HL-60 (cell line): ENCODE results near the gene PSMB10.

Source experiments
- DNase-seq, 2 experiments: peaks; one replicate each; pipeline ENCODE4 v3.0.0-alpha.2; 2010 to 2020; ENCODE audit warnings: low read depth in 1 of 2, low spot score in 1 of 2
- H3K27ac ChIP-seq: fragments of 250-450 bp; sonication (Bioruptor Pico); replicated peaks from 2 replicates; pipeline ENCODE4 v1.5.1; 2020; ENCODE audit warnings: mild to moderate bottlenecking, moderate library complexity
- H3K27me3 ChIP-seq: fragments of 250-450 bp; sonication (Bioruptor Pico); 2 replicates; pipeline ENCODE4 v1.5.1; 2021; ENCODE audit warnings: mild to moderate bottlenecking, moderate library complexity; ENCODE audit not compliant: insufficient read depth, poor library complexity, severe bottlenecking
- H3K4me3 ChIP-seq: replicated peaks from 2 replicates; pipeline ENCODE4 v1.5.1; 2011; ENCODE audit warnings: mild to moderate bottlenecking, control low read depth, low read length; ENCODE audit not compliant: insufficient read depth
- GABPA ChIP-seq: IDR thresholded peaks from 2 replicates; pipeline ENCODE4 v1.6.1; 2012; ENCODE audit warnings: low read depth
- POLR2AphosphoS5 ChIP-seq: IDR thresholded peaks from 2 replicates; pipeline ENCODE4 v1.6.1; 2012; ENCODE audit warnings: low read depth
- SPI1 ChIP-seq: IDR thresholded peaks from 2 replicates; pipeline ENCODE4 v1.6.1; 2012; ENCODE audit warnings: low read depth, mild to moderate bottlenecking, borderline replicate concordance
- TF ChIP-seq, protein P1 (sequence below): IDR thresholded peaks from 2 replicates; pipeline ENCODE4 v1.6.1; 2012; ENCODE audit warnings: low read depth; ENCODE audit not compliant: insufficient replicate concordance
- TF ChIP-seq, protein P2 (sequence below): IDR thresholded peaks from one replicate; pipeline ENCODE4 v1.5.1; 2011; ENCODE audit warnings: low read length, control low read depth, inconsistent platforms; ENCODE audit not compliant: insufficient read depth

PSMB10 gene

DNA sequence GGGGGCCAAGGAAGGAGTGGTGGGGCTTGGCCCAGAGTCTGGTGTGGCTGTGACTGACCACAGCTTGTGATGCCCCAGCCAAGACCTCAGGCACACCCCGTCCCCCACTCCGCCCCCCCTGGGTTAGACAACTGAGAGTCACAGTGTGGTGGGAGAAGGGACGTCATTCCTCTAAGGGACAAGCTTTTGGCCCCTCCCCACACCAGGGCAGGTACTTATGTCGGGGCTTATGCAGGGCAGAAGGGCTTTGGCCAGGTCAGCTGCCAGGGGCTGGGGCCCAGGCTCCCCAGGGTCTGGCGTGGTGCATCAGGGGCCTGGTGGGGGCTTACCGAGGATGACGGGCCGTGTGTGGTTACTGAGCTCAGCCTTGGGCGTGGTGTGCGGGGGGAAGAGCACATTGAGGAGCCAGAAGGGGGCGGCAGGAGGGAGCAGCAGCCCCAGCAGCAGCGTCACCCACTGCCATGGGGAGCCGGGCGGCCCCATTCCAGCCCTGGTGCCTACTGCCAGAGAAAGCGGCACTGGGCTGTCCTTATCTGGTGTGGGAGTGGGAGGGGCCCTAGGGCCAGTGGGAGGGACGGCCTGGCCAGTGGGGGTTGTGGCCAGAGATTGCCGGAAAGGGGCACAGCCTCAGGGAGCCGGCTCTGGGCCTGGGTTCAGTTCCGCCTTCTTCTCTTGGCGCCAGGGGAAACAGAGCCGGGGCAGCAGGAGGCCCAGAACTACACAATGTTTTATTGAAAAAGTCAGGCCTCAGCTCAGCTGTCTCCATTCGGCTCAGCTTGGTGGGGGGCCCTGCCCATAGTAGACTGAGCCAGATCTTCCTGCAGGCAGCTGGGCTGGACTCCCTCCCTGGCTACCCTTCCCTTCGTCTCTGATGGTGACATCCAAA is 7.2 kb upstream of the PSMB10 start, which contains the start of gene LCAT:
TSS of gene LCAT (minus strand) at position 502 of the 886 bp plus-strand sequence. CDS start at position 483, 19 bp downstream.
- no peak for DNase-seq
- TF ChIP-seq, protein P1, sequence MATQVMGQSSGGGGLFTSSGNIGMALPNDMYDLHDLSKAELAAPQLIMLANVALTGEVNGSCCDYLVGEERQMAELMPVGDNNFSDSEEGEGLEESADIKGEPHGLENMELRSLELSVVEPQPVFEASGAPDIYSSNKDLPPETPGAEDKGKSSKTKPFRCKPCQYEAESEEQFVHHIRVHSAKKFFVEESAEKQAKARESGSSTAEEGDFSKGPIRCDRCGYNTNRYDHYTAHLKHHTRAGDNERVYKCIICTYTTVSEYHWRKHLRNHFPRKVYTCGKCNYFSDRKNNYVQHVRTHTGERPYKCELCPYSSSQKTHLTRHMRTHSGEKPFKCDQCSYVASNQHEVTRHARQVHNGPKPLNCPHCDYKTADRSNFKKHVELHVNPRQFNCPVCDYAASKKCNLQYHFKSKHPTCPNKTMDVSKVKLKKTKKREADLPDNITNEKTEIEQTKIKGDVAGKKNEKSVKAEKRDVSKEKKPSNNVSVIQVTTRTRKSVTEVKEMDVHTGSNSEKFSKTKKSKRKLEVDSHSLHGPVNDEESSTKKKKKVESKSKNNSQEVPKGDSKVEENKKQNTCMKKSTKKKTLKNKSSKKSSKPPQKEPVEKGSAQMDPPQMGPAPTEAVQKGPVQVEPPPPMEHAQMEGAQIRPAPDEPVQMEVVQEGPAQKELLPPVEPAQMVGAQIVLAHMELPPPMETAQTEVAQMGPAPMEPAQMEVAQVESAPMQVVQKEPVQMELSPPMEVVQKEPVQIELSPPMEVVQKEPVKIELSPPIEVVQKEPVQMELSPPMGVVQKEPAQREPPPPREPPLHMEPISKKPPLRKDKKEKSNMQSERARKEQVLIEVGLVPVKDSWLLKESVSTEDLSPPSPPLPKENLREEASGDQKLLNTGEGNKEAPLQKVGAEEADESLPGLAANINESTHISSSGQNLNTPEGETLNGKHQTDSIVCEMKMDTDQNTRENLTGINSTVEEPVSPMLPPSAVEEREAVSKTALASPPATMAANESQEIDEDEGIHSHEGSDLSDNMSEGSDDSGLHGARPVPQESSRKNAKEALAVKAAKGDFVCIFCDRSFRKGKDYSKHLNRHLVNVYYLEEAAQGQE, result no peak
- TF ChIP-seq SPI1, result no peak
- TF ChIP-seq POLR2AphosphoS5, result no peak
- TF ChIP-seq, protein P2, sequence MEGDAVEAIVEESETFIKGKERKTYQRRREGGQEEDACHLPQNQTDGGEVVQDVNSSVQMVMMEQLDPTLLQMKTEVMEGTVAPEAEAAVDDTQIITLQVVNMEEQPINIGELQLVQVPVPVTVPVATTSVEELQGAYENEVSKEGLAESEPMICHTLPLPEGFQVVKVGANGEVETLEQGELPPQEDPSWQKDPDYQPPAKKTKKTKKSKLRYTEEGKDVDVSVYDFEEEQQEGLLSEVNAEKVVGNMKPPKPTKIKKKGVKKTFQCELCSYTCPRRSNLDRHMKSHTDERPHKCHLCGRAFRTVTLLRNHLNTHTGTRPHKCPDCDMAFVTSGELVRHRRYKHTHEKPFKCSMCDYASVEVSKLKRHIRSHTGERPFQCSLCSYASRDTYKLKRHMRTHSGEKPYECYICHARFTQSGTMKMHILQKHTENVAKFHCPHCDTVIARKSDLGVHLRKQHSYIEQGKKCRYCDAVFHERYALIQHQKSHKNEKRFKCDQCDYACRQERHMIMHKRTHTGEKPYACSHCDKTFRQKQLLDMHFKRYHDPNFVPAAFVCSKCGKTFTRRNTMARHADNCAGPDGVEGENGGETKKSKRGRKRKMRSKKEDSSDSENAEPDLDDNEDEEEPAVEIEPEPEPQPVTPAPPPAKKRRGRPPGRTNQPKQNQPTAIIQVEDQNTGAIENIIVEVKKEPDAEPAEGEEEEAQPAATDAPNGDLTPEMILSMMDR, result no peak
- no peak for TF ChIP-seq GABPA
- Histone ChIP-seq H3K4me3 (no peak within 1 kb of the TSS), H3K27ac (no peak within 1 kb of the TSS), H3K27me3 (no peaks in the 10 kb centered on the region)

DNA sequence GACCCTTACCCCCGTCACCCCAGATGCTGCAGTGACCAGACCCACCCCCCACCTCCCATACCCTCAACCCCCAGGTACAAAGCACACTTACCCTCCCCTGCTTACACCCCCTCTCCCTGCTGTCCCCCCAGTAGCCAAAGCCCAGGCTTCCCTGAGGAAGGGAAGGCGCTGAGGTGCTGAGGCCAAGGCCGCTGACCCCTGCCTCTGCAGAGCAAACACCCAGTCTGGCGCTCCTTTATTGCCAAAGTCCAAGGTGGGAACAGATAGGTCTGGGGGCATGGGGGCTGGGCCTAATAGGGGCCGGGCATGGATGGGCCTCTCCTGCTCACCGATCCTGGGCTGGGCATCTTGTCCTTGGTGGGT is 6.6 kb upstream of the PSMB10 start:
- no peak for TF ChIP-seq SPI1
- TF ChIP-seq, protein P2, result no peak
- no peak for TF ChIP-seq POLR2AphosphoS5
- TF ChIP-seq, protein P1, result no peak
- no peak for TF ChIP-seq GABPA
- Histone ChIP-seq H3K27me3 (no peaks in the 10 kb centered on the region), H3K4me3 (no peak overlapping the region), H3K27ac (no peak overlapping the region)
- DNase-seq, result no peak

DNA sequence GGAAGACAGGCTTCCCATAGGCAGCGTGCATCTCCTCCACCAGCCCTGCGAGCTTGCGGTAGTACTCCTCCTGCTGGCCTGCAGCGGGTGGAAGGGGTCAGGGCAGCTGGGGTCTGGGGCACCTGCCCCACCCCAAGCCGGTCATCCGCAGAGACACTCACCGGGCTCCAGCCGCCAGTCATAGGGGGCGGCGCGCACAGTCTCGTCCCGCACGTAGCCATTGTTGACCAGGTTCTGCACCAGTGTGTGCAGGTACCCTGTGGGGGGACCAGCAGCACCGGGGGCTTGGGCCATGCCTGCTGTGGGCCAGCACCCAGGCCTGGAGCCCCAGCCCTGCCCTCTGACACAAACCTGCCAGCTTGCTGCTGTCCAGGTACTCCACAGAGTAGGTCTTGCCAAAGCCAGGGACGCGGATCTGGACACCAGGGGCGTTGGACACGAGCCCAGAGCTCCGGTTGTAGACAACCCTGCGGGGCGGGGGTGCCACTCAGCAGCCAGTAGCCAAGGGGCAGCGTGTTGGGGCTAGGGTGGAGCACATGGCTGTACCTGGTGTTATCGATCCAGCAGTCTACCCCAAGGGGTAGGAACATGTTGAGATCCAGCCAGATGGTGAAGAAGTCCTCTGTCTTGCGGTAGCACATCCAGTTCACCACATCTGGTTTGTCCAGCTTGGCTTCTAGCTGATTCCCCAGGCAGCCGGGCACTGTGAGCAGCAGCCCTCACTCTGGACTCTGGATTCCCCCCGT is 6.0 kb upstream of the PSMB10 start:
- H3K27ac ChIP-seq, result no peak overlapping the region
- no peak for DNase-seq
- no peaks in the 10 kb centered on the region for H3K27me3 ChIP-seq
- TF ChIP-seq POLR2AphosphoS5, result no peak
- no peak for TF ChIP-seq GABPA
- TF ChIP-seq, protein P2, result no peak
- TF ChIP-seq SPI1, result no peak
- TF ChIP-seq, protein P1, result no peak
- H3K4me3 ChIP-seq, result no peak overlapping the region
